GM12891 (cell line): Measurements from ENCODE around the gene DDC.

Experiments
- POLR2A ChIP-seq: IDR thresholded peaks from 2 replicates; pipeline ENCODE4 v1.6.1; 2011; ENCODE audit warnings: low read depth, low read length, control low read depth
- POLR2AphosphoS5 ChIP-seq: IDR thresholded peaks from 2 replicates; pipeline ENCODE4 v1.6.1; 2011; ENCODE audit warnings: low read depth, low read length, control low read depth
- TAF1 ChIP-seq: IDR thresholded peaks from 2 replicates; pipeline ENCODE4 v1.6.1; 2011; ENCODE audit warnings: low read depth, low read length, control low read depth

GRCh38 chr7:50446542-50446960 lies 118.7 kb downstream of the DDC start:
- no peak for TF ChIP-seq POLR2AphosphoS5
- TF ChIP-seq TAF1, result no peak
- no peak for TF ChIP-seq POLR2A
